Ramos (cell line): Measurements from ENCODE around the gene PTPRH.
"Not testable (repeated sequence)": the region's sequence is repeated elsewhere in the genome, so short reads cannot be mapped to it uniquely, and the experiment has no call there.

Source experiments
- in situ Hi-C: fragments of 300-500 bp; cut with MboI; formaldehyde crosslinking; loops from one replicate; pipeline ENCODE4 v1.14.3; 2022; ENCODE audit warnings: low sequenced_read_pairs; ENCODE audit not compliant: unreplicated experiment

Gene PTPRH

GRCh38 chr19:55160986-55161365 lies 48.3 kb downstream of the PTPRH start:
- in situ Hi-C loops: no loop called here

GRCh38 chr19:55160128-55160985 lies 48.9 kb downstream of the PTPRH start:
- in situ Hi-C loops: no loop called here

GRCh38 chr19:55158848-55159749 lies 50.2 kb downstream of the PTPRH start:
- in situ Hi-C loops: no loop called here

GRCh38 chr19:55158423-55158822 lies 50.9 kb downstream of the PTPRH start:
- in situ Hi-C loops: no loop called here

GRCh38 chr19:55157064-55157908 lies 52.0 kb downstream of the PTPRH start, which contains the start of gene TNNI3:
Gene TNNI3, minus strand, starts transcription at chr19:55157732. Its CDS starts 143 bp downstream, at chr19:55157589.
- in situ Hi-C loops: no loop called here

- in situ Hi-C loops: no loop called here
These were observed 52.9 kb downstream of the PTPRH start for GRCh38 chr19:55156202-55157063.

- in situ Hi-C loops: not testable (repeated sequence)
These were observed 53.5 kb downstream of the PTPRH start for GRCh38 chr19:55155784-55156183.

- in situ Hi-C loops: no loop called here
These were observed 55.5 kb downstream of the PTPRH start for GRCh38 chr19:55153652-55154264.

GRCh38 chr19:55152017-55152416 lies 57.3 kb downstream of the PTPRH start:
- in situ Hi-C loops: no loop called here

- in situ Hi-C loops: no loop called here
These were observed 60.0 kb downstream of the PTPRH start, which contains the start of gene TNNT1 for GRCh38 chr19:55149078-55150003. Gene TNNT1, minus strand, starts transcription at chr19:55149206. Its CDS starts 2,049 bp downstream, at chr19:55147157.

- in situ Hi-C loops: no loop called here
These were observed 61.6 kb downstream of the PTPRH start for GRCh38 chr19:55147545-55148251.

GRCh38 chr19:55146705-55147273 lies 62.5 kb downstream of the PTPRH start:
- in situ Hi-C loops: no loop called here

GRCh38 chr19:55146078-55146704 lies 63.1 kb downstream of the PTPRH start:
- in situ Hi-C loops: no loop called here

- in situ Hi-C loops: no loop called here
These were observed 64.1 kb downstream of the PTPRH start for GRCh38 chr19:55145232-55145631.

GRCh38 chr19:55141696-55142095 lies 67.6 kb downstream of the PTPRH start:
- in situ Hi-C loops: no loop called here

- in situ Hi-C loops: loop anchor here (10.0 kb wide), 1 partner anchor 253 kb away; no protein-coding TSS in a partner anchor
These were observed 71.4 kb downstream of the PTPRH start for GRCh38 chr19:55137915-55138314.
